Body of pancreas (tissue), 4 donors: ENCODE measurements around the gene HLA-DQA2. TPM values are rescaled to one million over a fixed set of nuclear protein-coding genes. Genes with fewer than 3 reads are reported as not detected.

Experiments
- ATAC-seq: fragments of 150-250 bp; one replicate; pipeline ENCODE4 v1.9.1; 2016
- DNase-seq, 4 donors: peaks; one replicate each; pipeline ENCODE4 v3.0.0-alpha.2; 2019
- H3K27ac ChIP-seq, 4 donors: fragments of 200-600 bp; sonication (generic); 1 replicate in 3 of 4; 2 replicates in 1 of 4; pipeline versions ENCODE4 v1.5.1 to v1.6.1; 2016 to 2019; ENCODE audit warnings: mild to moderate bottlenecking in 1 of 4, mixed read lengths in 1 of 4, moderate library complexity in 1 of 4
- H3K27me3 ChIP-seq, 2 donors: fragments of 200-600 bp; sonication (generic); one replicate each; pipeline ENCODE4 v1.6.0; 2016; ENCODE audit warnings: mild to moderate bottlenecking in 1 of 2
- H3K36me3 ChIP-seq, 2 donors: fragments of 200-600 bp; sonication (generic); replicated peaks in 1 of 2; 2 replicates each; pipeline ENCODE4 v1.5.1; 2016; ENCODE audit warnings: low read depth in 2 of 2; ENCODE audit not compliant: insufficient read depth in 1 of 2
- H3K4me1 ChIP-seq: fragments of 200-600 bp; sonication (generic); one replicate; pipeline ENCODE4 v1.6.0; 2016
- H3K4me3 ChIP-seq, 2 donors: fragments of 200-600 bp; sonication (generic); 1 replicate in 1 of 2; 2 replicates in 1 of 2; pipeline ENCODE4 v1.5.1; 2016 to 2019
- H3K9me3 ChIP-seq, 3 donors: fragments of 200-600 bp; sonication (generic); 1 replicate in 2 of 3; 2 replicates in 1 of 3; pipeline ENCODE4 v1.5.1; 2016
- POLR2A ChIP-seq, 3 donors: fragments of 450-650 bp; IDR thresholded peaks; one replicate each; pipeline ENCODE4 v1.6.1; 2016; ENCODE audit warnings: antibody characterized with exemption in 3 of 3, mild to moderate bottlenecking in 2 of 3
- WGBS, 2 donors: methylation state at CpG; one replicate each; pipeline ENCODE4 v1.1.5; 2017; 5-methylcytosine and 5-hydroxymethylcytosine counted together
- intact Hi-C: fragments of 100-400 bp; cut with DNase I; formaldehyde crosslinking; loops from one replicate; pipeline ENCODE4 v1.15.1; 2023
- total RNA-seq, 2 donors: library from RNA; depleted of rRNA; stranded (reverse); fragments of >200 nt; gene quantifications; one replicate each; pipeline ENCODE4 v1.1.0, GENCODE V29; 2016
- TF ChIP-seq, protein P1 (sequence below), 7 experiments: fragments of 450-650 bp in 4 of 7; fragments of 200-600 bp in 3 of 7; sonication (generic) in 3 of 7; IDR thresholded peaks; one replicate each; pipeline ENCODE4 v1.5.1; 2016 to 2019; ENCODE audit warnings: antibody characterized with exemption in 7 of 7

Gene HLA-DQA2
- total RNA-seq: not detected

GRCh38 chr6:32741031-32741960 is at the start of gene HLA-DQA2:
HLA-DQA2 (plus strand) TSS chr6:32741391; CDS start chr6:32741444, 53 bp downstream.
- WGBS, 2 donors: 57 to 65% methylated on average over 7 of the region's 7 CpGs
- intact Hi-C loops: no loop called here
- Histone ChIP-seq H3K4me3 (no peak within 1 kb of the TSS), H3K27ac (no peak within 1 kb of the TSS), H3K4me1 (no peaks in the 10 kb centered on the region), H3K27me3 (no peaks in the 10 kb centered on the region), H3K9me3 (no peaks in the 10 kb centered on the region), H3K36me3 (no peaks in the 10 kb centered on the region)
- DNase-seq (no peak), ATAC-seq (no peak)
- TF ChIP-seq, protein P1, sequence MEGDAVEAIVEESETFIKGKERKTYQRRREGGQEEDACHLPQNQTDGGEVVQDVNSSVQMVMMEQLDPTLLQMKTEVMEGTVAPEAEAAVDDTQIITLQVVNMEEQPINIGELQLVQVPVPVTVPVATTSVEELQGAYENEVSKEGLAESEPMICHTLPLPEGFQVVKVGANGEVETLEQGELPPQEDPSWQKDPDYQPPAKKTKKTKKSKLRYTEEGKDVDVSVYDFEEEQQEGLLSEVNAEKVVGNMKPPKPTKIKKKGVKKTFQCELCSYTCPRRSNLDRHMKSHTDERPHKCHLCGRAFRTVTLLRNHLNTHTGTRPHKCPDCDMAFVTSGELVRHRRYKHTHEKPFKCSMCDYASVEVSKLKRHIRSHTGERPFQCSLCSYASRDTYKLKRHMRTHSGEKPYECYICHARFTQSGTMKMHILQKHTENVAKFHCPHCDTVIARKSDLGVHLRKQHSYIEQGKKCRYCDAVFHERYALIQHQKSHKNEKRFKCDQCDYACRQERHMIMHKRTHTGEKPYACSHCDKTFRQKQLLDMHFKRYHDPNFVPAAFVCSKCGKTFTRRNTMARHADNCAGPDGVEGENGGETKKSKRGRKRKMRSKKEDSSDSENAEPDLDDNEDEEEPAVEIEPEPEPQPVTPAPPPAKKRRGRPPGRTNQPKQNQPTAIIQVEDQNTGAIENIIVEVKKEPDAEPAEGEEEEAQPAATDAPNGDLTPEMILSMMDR (IDR thresholded peaks at IDR 0.05): no peak
- no peak for TF ChIP-seq POLR2A (IDR thresholded peaks at IDR 0.05)

GRCh38 chr6:32692019-32692418 is 49.2 kb upstream of the HLA-DQA2 start:
- H3K36me3 ChIP-seq: no peaks in the 10 kb centered on the region
- no peak overlapping the region for H3K27ac ChIP-seq
- TF ChIP-seq, protein P1 (IDR thresholded peaks at IDR 0.05): peak in 5 of 7 experiments; percentile 2 to 52 (median 30)
- no peak for TF ChIP-seq POLR2A (IDR thresholded peaks at IDR 0.05)
- WGBS, 2 donors: 0% methylated on average over 1 of the region's 1 CpG
- H3K4me3 ChIP-seq: no peak overlapping the region
- no peaks in the 10 kb centered on the region for H3K4me1 ChIP-seq
- DNase-seq (peak in 2 of 4 donors; percentile 16 to 46), ATAC-seq (no peak)
- no peaks in the 10 kb centered on the region for H3K27me3 ChIP-seq
- H3K9me3 ChIP-seq: no peaks in the 10 kb centered on the region
- intact Hi-C loops: no loop called here

DNA sequence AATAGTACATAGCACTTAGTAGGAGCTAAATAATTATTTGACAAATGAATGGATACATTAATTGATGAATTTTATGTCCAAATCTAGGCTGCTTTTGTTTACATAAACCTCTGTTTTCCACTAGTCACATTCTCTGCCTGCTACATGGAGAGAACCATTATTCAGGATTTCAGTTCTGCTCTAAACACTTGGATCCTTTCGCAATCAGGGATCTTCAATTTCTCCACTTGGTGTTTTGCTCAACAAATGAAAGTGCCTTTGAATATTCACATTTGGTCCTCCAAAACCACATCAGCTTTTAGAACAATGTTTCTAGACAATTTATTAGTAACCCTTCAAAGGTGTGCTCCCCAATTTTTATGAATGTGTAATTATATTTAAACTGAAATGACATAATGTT is 44.2 kb upstream of the HLA-DQA2 start:
- no peaks in the 10 kb centered on the region for H3K9me3 ChIP-seq
- intact Hi-C loops: no loop called here
- no peaks in the 10 kb centered on the region for H3K4me1 ChIP-seq
- peaks cover 0 to 5% of the 10 kb centered on the region in 2 donors for H3K27me3 ChIP-seq
- no peak overlapping the region for H3K27ac ChIP-seq
- H3K36me3 ChIP-seq: no peaks in the 10 kb centered on the region
- TF ChIP-seq, protein P1 (IDR thresholded peaks at IDR 0.05): no peak
- no peak for TF ChIP-seq POLR2A (IDR thresholded peaks at IDR 0.05)
- H3K4me3 ChIP-seq: no peak overlapping the region
- 67 to 70% methylated on average over 1 of the region's 1 CpG for WGBS, 2 donors
- DNase-seq: no peak
- no peak for ATAC-seq

DNA sequence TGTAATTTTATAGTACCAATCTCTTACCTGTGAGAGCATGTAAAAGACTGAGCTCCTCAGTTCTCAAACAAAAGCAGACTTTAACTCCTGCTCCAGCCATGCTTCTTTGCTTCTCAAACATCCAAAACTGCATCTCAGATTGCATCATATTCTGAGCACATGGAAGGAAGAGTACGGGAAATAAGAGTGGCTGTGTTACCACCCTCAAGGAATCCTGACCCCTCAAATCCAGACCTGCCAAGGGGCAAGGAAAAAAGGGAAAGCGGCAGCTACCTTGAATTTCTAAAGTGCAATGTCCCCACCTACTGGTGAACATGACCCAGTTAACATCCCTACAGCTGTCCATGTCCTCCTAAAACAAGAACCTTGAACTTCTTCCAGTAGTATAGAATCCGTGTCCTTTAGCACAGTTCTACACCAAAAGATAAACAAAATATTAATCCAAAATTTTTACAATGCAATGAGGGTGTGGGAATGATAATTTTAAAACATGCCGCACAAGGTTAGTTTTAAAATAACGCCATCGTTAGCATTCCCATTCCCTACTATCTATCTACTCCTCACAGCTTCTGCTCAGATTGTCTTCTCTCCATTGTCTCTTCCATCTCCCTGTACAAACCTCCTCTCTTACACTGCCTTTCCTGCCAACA is 40.7 kb upstream of the HLA-DQA2 start:
- no peaks in the 10 kb centered on the region for H3K36me3 ChIP-seq
- intact Hi-C loops: loop anchor here (5.0 kb wide), 1 partner anchor 283 kb away; no protein-coding TSS in a partner anchor
- WGBS, 2 donors: 13 to 14% methylated on average over 6 of the region's 6 CpGs
- no peak for TF ChIP-seq POLR2A (IDR thresholded peaks at IDR 0.05)
- TF ChIP-seq, protein P1 (IDR thresholded peaks at IDR 0.05): peak in 6 of 7 experiments; percentile 49 to 75 (median 62)
- H3K27me3 ChIP-seq: peaks cover 0 to 5% of the 10 kb centered on the region in 2 donors
- no peaks in the 10 kb centered on the region for H3K9me3 ChIP-seq
- peak; percentile 45 for ATAC-seq
- no peak overlapping the region for H3K27ac ChIP-seq
- H3K4me1 ChIP-seq: no peaks in the 10 kb centered on the region
- H3K4me3 ChIP-seq: no peak overlapping the region
- peak; percentile 22 to 54 (median 39) for DNase-seq
